RPMI7951 (cell line): ENCODE data around the gene ZSCAN23. TPM values are rescaled to one million over a fixed set of nuclear protein-coding genes. Genes with fewer than 3 reads are reported as not detected.

ENCODE experiments used
- total RNA-seq: library from RNA; depleted of rRNA; stranded (reverse); fragments of >200 nt; shearing (Covaris generic); gene quantifications from 2 replicates; pipeline ENCODE4 v1.2.3, GENCODE V29; 2014; rRNA removed

ZSCAN23 gene
- total RNA-seq, 1 experiment from 2014 or later, result 8.4 TPM

Other genes with a start within 250 kb of the ZSCAN23 start
- 16.7 and 21.0 TPM in 2 replicates for gene ZSCAN9, start 218.2 kb downstream of the ZSCAN23 start, total RNA-seq
- 5.0 and 6.2 TPM in 2 replicates for gene ZKSCAN4, start 191.2 kb downstream of the ZSCAN23 start, total RNA-seq
- not detected in 2 replicates for gene NKAPL, start 184.2 kb downstream of the ZSCAN23 start, total RNA-seq
- 20.4 and 21.4 TPM in 2 replicates for gene ZSCAN26, start 176.3 kb downstream of the ZSCAN23 start, total RNA-seq
- 14.4 and 15.7 TPM in 2 replicates for gene PGBD1, start 161.9 kb downstream of the ZSCAN23 start, total RNA-seq
- 1.6 and 3.8 TPM in 2 replicates for gene ZSCAN31, start 107.3 kb downstream of the ZSCAN23 start, total RNA-seq
- gene ZKSCAN3, start 93.5 kb downstream of the ZSCAN23 start, total RNA-seq, result 3.9 and 4.3 TPM in 2 replicates
- 4.6 and 5.3 TPM in 2 replicates for gene ZSCAN12, start 43.7 kb downstream of the ZSCAN23 start, total RNA-seq
- not detected in 2 replicates for gene GPX6, start 72.3 kb upstream of the ZSCAN23 start, total RNA-seq
- gene GPX5, start 82.4 kb upstream of the ZSCAN23 start, total RNA-seq, result not detected in 2 replicates